A549 treated with GW870086 at 1 μM for 4 hours (cell line): ENCODE results near the gene TDP2. TPM values are rescaled to one million over a fixed set of nuclear protein-coding genes. Genes with fewer than 3 reads are reported as not detected.

ENCODE experiments used
- total RNA-seq: library from RNA; stranded (reverse); fragments of 200-300 nt; extraction: Qiagen RNA extraction; gene quantifications from 5 replicates; pipeline ENCODE4 v1.2.3, GENCODE V29; 2022; ENCODE audit warnings: low read depth

The TDP2 gene
- 29.0 to 33.5 TPM (median 30.4 TPM) in 5 replicates for total RNA-seq

GRCh38 chr6:24666641-24667377 is at the start of gene TDP2, which contains the start of gene ACOT13:
TDP2 (minus strand) TSS chr6:24666899; CDS start chr6:24666862, 37 bp downstream.
ACOT13 (plus strand) TSS chr6:24667077; CDS start chr6:24667264, 187 bp downstream.

Other genes starting within 250 kb of the TDP2 start
- 0.88 to 1.1 TPM (median 1.1 TPM) in 5 replicates for gene GPLD1, start 177.3 kb downstream of the TDP2 start, total RNA-seq
- gene ALDH5A1, start 171.9 kb downstream of the TDP2 start, total RNA-seq = 6.0 to 8.1 TPM (median 6.7 TPM) in 5 replicates
- 1.9 to 2.6 TPM (median 2.2 TPM) in 5 replicates for gene KIAA0319, start 20.7 kb downstream of the TDP2 start, total RNA-seq
- 15.5 to 29.3 TPM (median 27.7 TPM) in 5 replicates for gene ACOT13, start 178 bp upstream of the TDP2 start, total RNA-seq
- 46.3 to 55.1 TPM (median 49.7 TPM) in 5 replicates for gene C6orf62, start 52.3 kb upstream of the TDP2 start, total RNA-seq
- 49.9 to 56.9 TPM (median 53.7 TPM) in 5 replicates for gene GMNN, start 108.0 kb upstream of the TDP2 start, total RNA-seq
- gene ARMH2, start 132.0 kb upstream of the TDP2 start, total RNA-seq = not detected in 5 replicates